GM19455 (cell line): ENCODE measurements around the gene NOX5.
"Not testable (repeated sequence)": the region's sequence is repeated elsewhere in the genome, so short reads cannot be mapped to it uniquely, and the experiment has no call there.

Experiments used
- ATAC-seq: cut with Tn5 transposase; IDR thresholded peaks from one replicate; pipeline ENCODE4 v1.9.1; 2021; ENCODE audit not compliant: unreplicated experiment

NOX5 gene

GRCh38 chr15:69014454-69014853, at the start of gene NOX5:
NOX5 (plus strand) TSS chr15:69014695; CDS start chr15:69014736, 41 bp downstream.
- no peak for ATAC-seq

- ATAC-seq = no peak
These were observed 47.5 kb upstream of the NOX5 start for GRCh38 chr15:68966996-68967395.

GRCh38 chr15:68967948-68968347, 46.5 kb upstream of the NOX5 start:
- no peak for ATAC-seq

GRCh38 chr15:68969298-68969697, 45.2 kb upstream of the NOX5 start:
- ATAC-seq = no peak

GRCh38 chr15:68972201-68973065, 42.1 kb upstream of the NOX5 start:
- ATAC-seq = no peak

- not testable (repeated sequence) for ATAC-seq
These were observed 38.8 kb upstream of the NOX5 start for GRCh38 chr15:68975651-68976160.

GRCh38 chr15:68977426-68977825, 37.1 kb upstream of the NOX5 start:
- ATAC-seq = not testable (repeated sequence)

GRCh38 chr15:68979006-68979405, 35.5 kb upstream of the NOX5 start:
- no peak for ATAC-seq

- ATAC-seq = no peak
These were observed 34.7 kb upstream of the NOX5 start for GRCh38 chr15:68979816-68980215.

- no peak for ATAC-seq
These were observed 33.7 kb upstream of the NOX5 start for GRCh38 chr15:68980786-68981185.

GRCh38 chr15:68981941-68982340, 32.6 kb upstream of the NOX5 start:
- ATAC-seq = no peak

GRCh38 chr15:68982976-68983563, 31.4 kb upstream of the NOX5 start:
- ATAC-seq = no peak

- ATAC-seq = no peak
These were observed 30.5 kb upstream of the NOX5 start for GRCh38 chr15:68983961-68984481.

GRCh38 chr15:68984586-68984985, 29.9 kb upstream of the NOX5 start:
- ATAC-seq = no peak

GRCh38 chr15:68985361-68985891, 29.1 kb upstream of the NOX5 start:
- no peak for ATAC-seq

- ATAC-seq = no peak
These were observed 28.2 kb upstream of the NOX5 start for GRCh38 chr15:68986322-68986721.

GRCh38 chr15:68987120-68987519, 27.4 kb upstream of the NOX5 start:
- ATAC-seq = no peak

- ATAC-seq = no peak
These were observed 26.8 kb upstream of the NOX5 start for GRCh38 chr15:68987676-68988075.

GRCh38 chr15:68989541-68990230, 24.8 kb upstream of the NOX5 start:
- ATAC-seq = no peak

- no peak for ATAC-seq
These were observed 24.1 kb upstream of the NOX5 start for GRCh38 chr15:68990231-68990991.
